Measurements from ENCODE around the gene CCDC142. TPM values are rescaled to one million over a fixed set of nuclear protein-coding genes. Genes with fewer than 3 reads are reported as not detected.

The CCDC142 gene
- total and polyA plus RNA-seq, 10 of the 15 experiments (the other 5 are each of a cell fraction or from before 2014, with no cell fraction given), result 0.93 to 16.9 (median 9.0) TPM

DNA sequence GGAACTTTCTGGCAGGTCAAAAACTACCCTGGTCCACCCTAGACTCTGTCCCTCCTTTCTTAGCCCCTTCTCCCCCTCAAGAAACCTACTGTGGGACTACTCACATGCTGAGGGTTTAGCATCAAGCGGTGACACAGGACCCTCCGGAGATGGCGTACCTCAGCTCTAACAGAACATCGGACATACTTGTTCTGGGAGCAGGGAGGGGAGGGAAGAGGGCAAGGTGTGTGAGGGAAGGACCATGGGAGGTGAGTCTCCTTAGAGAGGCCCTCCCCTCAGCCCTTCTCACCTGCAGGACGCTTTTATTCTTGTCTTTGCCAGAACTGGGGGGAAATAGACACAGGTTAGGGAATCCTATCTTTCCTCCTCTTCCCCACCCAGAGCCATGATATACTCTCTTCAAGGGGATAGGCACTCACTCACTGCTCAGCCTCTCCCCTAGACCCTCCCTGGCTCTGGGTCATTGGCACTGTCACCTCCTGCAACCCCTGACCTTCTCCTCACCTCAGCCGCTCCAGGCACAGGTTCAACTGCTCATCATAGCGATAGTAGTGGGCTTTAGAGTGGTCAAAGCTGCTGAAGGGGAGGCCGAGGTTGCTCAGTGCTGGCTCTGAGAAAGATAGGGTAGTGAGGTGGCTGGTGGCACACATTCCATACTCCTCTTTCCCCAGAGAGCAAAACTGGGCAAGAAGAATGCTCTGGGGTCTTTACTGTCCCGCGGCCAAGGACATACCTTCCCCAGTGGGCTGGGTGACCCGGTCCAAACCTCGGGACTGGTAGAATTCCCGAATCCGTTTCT is 22.8 kb upstream of the CCDC142 start (continued):
- TF ChIP-seq ZBTB11 (CRISPR knock-in tag; IDR thresholded peaks at IDR 0.05) (no peak), ZNF384 (IDR thresholded peaks at IDR 0.05; ENCODE audit: borderline replicate concordance, low read depth, low read length) (no peak), NRF1 (conservative IDR thresholded peaks at IDR 0.05; ENCODE audit: low read depth, low read length) (no peak), ZSCAN29 (IDR thresholded peaks at IDR 0.05) (no peak), ZNF274 (IDR thresholded peaks at IDR 0.05; ENCODE audit: insufficient read depth, insufficient read length) (no peak), JUND (IDR thresholded peaks at IDR 0.05; ENCODE audit: low read depth, low read length) (no peak), BACH1 (IDR thresholded peaks at IDR 0.05; ENCODE audit: borderline replicate concordance) (no peak)
- TF ChIP-seq, protein P1, sequence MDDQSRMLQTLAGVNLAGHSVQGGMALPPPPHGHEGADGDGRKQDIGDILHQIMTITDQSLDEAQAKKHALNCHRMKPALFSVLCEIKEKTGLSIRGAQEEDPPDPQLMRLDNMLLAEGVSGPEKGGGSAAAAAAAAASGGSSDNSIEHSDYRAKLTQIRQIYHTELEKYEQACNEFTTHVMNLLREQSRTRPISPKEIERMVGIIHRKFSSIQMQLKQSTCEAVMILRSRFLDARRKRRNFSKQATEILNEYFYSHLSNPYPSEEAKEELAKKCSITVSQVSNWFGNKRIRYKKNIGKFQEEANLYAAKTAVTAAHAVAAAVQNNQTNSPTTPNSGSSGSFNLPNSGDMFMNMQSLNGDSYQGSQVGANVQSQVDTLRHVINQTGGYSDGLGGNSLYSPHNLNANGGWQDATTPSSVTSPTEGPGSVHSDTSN (IDR thresholded peaks at IDR 0.05; ENCODE audit: insufficient replicate concordance, low read depth, low read length), result no peak
- TF ChIP-seq, protein P2, sequence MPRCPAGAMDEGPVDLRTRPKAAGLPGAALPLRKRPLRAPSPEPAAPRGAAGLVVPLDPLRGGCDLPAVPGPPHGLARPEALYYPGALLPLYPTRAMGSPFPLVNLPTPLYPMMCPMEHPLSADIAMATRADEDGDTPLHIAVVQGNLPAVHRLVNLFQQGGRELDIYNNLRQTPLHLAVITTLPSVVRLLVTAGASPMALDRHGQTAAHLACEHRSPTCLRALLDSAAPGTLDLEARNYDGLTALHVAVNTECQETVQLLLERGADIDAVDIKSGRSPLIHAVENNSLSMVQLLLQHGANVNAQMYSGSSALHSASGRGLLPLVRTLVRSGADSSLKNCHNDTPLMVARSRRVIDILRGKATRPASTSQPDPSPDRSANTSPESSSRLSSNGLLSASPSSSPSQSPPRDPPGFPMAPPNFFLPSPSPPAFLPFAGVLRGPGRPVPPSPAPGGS (IDR thresholded peaks at IDR 0.05; ENCODE audit: borderline replicate concordance, insufficient read depth, low read depth, low read length, poor library complexity, severe bottlenecking), result no peak

Data from GM12878 (cell line).